HG03103 (cell line): ENCODE results near the gene ABLIM2.

Experiments
- ATAC-seq: cut with Tn5 transposase; IDR thresholded peaks from one replicate; pipeline ENCODE4 v1.9.1; 2021; ENCODE audit warnings: low read depth; ENCODE audit not compliant: unreplicated experiment

The ABLIM2 gene

DNA sequence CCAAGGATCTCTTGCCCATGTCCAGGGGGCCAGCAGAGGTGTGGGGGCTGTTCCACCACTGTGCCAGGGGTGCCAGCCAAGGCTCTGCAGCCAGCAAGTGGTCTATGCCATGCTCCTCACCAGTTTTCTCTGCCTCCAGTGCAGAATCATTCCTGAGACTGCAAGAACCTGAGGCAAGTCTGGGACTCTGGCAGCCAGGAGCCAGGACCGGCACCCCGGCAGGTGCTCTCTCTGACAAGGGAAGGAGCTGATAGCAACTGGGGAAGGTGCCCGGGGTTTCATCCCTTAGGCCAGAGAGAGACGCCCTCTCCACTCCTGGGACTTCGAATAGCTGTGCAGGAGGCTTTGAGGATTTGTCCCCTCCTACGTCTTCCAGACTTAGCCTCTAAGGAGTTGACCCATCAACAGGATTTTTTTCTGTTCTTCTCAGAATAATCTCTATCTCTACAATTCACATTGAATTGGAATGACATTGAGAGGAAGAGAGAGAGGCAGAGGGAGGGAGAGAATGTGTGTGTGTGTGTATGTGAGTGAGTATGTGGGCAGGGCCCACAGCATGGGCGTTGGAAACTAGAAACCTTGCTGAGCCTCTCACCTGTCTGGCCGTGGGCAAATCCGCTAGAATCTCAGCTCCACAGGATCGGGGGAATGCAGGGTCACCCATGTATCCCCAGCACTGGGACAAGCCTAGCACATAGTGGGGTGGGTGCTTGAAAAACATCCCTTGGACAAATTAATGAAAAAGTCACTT, 144.5 kb downstream of the ABLIM2 start:
- ATAC-seq = no peak

DNA sequence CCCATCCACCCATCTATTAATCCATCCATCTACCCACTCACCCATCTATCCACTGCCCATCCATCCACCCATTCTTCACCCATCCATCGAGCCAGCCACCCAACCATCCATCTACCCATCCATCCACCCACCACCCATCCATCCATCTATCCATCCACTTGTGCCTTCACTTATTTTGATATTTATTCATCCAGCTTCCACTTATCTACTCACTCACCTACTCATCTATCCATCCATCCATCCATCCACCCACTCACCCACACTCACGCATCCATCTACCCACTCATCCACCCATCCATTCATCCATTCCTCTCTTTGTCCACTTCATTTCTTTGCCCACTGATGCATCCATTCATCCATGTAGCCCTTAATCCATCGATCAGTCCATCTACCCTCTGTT, 146.1 kb downstream of the ABLIM2 start:
- ATAC-seq = no peak

DNA sequence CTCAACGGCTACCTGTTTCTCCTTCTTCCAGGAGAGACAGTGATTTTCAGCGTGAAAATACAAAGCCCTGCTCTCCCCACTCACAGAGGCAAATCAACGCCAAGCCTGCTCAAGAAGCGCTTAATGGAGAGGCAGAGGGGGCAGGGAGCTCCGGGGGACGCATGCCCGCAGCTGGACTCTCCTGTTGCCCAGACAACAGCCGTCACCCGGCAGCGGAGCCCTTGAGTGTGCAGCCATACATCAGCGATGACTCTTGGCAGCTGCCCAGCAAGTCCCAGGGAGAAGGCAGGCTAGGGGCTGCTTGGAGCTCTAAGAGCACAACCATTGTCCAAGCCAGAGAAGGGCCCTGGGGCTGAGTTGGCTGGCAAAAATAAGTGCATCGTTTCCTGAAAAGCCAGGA, 148.0 kb downstream of the ABLIM2 start:
- no peak for ATAC-seq

DNA sequence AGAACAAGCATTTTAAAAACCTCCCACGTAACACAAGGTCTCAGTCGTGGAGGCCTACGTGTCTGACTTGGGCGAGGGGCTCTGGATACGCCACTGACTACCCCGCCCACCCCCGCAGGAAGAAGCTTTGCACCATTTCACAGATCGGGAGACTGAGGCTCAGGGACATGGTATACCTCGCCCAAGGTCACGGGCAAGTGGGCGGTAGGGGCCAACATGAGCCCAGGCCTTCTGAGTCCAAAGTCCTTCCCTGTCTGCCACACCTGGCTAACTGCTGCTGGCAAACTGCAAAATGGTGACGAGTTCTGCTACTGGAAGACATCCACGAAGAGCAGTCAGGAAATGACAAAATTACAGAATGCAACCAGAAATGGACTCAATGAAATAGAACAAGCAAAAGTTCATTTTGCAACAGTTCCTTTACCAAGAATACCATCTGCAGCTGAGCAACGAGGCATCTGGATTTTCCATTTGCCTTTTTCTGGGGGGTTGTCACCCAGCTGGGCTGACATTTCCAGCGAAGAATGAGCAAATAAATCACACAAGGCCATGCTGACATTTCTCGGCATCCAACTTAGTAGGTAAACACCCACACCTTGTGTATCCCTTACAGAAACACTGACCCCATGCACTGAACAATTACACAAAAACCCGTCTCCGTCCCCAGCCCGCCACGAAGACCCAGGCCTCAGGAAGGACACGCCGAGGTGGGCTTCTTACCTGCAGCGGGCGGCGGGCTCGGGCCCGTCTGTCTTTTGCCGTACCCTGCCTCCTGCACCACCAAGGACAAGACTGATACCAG, 148.7 kb downstream of the ABLIM2 start:
- ATAC-seq = no peak

DNA sequence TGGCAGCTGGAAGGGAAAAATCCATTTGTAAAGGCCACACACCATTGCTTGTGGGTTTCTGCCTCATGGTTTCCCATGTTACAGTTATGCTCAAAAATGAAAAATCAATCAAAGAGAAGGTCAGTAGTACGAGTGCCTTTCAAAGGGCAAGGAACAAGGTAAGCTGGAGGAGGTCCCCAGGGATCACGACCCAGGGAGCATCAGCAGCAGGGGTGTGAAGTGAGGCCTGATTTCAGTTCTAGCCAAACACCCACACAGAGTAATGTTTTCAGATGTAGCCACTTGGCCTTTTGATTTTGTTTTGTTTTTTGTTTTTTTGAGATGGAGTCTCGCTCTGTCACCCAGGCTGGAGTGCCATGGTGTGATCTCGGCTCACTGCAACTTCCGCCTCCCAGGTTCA, 149.5 kb downstream of the ABLIM2 start:
- ATAC-seq = no peak

DNA sequence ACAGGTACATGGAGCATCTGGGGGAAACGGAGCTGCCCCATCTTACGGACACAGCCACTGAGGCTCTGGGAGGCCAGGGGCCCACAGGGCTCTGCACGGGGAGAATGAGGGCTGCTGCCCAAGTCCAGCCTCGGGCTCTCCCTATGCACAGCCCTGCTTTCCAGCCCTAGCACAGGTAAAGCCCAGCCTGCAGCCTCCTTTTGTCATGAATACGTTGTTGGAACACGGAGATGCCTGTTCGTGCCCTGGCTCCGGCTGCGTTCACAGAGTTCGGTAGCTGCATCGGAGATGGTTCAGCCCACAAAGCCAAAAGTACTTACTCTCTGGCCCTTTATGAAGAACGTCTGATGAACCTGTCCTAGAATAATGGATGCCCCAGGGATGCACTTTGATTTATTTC, 150.2 kb downstream of the ABLIM2 start:
- ATAC-seq = no peak

DNA sequence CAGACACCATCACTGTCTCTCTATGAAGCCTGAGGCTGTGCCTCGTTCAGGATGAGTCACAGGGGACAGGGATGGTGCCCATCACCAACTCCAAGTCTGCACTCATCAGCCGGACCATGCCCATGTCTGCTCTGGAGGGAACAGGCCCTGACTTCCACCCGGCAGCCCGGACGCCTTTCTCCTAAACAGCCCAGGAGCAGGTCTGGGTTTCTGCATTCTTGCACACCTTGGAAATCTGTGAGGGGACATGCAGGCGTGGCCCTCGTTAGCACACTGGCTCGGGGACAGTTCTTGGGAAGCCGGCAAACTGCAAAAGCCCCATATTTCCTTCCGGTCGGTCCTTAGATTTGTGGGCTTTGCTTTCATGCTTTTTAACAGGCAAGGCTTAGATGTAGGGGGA, 151.0 kb downstream of the ABLIM2 start:
- ATAC-seq = no peak

DNA sequence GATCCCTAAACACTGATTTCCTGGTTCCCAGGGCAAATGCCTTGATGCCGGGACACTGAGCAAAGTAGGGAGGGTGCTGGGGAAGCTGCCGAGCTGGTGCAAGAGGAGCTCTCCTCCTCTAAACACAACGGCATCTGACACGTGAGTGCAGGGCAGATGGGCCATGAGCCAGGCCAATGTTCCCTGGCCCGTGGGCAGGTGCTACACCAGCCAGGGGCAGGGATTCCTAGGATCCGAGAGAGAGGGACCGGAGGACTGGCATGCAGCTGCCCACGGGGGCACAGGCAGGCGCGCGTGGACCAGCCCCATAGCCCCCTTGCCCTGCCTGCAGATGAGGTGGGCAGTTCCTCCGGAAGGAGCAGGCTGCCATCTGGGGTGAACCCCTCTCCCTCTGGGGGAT, 152.1 kb downstream of the ABLIM2 start:
- ATAC-seq = no peak

DNA sequence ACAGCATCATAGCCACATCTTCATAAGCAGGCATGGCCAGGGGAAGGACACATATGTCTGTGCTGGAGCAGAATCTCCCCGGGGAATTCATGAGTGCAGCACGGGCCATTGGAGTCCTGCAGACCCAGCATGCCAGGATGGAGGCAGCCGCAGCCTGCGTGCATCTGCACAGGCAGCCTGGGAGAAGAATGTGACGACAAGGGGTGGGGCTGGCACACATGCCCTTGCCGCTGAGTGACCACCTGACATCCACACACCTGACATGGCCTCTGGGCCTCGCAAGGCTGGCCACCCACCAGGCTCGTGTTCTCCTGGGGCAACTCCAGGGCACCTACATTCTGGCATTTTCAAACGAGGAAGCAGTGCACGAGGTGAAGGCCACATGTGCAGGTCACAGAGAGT, 152.8 kb downstream of the ABLIM2 start:
- ATAC-seq = no peak

DNA sequence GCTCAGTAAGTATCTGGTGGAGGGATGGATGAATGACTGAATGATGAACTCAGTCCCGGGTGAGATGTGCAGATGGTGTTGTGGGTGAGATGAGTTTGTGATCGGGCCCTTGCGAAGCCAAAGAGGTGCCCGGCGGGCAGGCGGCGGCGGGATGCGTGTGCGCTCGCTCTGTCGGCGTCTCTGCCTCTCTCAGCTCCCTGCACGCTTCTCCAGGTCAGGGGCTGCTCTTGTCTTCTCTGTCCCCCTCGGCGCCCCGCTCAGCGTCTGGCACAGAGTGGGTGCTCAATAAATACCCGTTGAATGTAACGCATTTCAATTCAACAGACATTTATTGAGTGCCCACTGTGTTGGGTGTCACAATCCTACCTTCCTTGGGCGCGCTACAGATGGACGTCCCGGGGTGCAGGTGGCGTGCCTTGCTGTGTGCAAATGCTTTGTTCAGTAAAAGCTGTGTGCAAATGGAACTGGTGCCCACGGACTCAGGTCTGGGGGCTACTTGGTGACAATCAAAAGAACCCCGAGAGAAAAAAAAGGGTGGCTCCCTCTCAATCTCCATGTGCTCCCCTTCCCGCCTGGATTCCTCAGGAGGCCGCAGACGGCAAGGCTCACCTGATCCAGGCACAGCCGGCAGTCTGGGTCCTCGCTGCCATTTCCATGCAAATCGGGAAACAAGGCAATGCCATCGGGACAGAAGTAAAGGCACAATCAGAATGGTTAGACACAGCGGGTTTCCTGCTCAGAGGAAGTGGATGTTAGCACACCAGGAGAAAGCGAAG, 153.4 kb downstream of the ABLIM2 start:
- no peak for ATAC-seq

DNA sequence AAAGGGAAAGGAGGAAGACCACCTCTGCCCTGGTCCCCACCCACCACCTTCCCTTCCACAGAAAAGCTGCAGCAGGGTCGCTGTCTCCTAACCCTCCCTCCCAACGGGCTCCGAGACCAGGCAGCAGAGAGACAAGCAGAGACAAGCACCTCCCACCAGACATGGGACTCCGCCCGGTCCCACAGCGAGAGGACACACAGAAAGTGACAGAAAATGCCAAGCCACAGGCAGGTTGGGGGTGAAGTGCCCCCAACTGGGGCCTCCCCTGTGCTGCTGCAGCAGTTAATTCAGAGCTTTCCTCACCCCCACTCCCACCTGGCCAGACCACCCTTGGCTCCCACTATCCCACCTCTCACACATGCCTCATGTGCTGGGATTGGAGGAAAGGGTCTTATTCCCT, 154.5 kb downstream of the ABLIM2 start:
- ATAC-seq = no peak

DNA sequence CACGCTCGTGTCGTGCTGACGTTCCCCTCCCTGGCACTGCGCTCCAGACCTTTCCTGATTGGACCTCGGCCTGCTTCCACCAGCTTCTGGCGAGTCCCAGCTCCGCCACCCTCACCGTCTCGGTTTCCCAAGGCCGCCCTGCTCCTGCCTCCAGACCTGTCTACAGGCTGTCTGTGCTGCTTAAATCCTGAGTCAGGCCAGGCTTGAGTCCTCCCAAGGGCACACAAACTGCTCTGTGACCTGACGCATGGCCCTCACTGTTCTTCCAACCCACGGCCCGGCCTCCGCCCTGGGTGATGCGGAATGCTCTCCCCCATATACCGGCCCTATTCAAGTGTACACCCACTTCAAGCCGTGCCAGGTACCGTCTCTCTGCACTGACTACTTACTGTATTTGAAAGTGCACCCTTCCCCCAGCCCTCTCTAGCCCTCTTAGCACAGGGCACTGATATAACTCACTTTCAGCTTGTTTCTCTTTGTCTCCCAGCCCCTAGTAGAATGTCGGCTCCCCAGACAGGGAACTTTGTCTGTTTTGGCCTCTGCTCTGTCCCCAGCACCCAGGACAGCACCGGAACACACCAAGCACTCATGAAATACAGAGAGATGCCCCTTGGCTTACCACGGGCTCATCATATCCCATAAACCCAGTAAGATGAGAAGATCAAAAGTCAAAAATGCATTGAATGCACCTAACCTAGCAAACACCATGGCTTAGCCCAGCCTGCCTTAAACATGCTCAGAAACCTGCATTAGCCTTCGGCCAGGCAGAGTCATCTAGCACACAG, 155.9 kb downstream of the ABLIM2 start:
- ATAC-seq = no peak

DNA sequence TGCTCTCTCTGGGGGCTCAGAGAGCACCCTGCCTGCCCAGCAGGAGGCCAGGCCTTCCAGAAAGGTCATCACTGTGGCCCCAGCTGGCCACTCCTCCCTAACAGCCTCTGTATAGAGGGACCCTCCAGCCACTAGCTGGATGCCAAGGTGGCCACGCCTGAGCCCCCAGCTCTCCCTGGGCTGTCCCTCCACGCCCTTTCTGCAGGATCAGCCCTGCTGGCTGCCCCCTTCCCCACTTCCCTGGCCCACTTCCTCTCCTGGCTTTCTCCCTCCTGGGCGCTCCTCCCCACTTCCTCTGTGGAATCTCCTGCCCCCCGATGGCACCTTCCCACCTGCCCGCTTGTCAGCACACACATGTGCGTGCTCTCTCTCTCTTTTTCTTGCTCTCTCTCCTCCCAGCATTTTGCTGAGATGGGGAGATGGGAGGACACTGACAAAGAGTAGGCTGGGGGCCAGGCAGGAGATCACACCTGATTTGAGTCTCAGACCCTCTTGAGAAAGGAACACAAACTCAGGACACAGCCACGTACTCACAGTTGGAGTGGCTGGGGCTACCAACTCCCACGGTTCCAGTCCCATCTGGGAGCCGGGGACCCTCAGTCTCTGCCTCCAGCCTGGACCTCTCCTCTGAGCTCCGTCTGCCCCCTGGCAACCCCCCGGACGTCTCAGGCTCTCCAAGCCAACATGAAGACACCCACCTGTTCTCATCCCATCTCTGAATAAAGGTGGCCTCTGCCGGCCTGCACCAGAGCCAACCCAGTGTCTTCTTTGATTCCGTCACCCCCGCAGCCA, 156.9 kb downstream of the ABLIM2 start:
- ATAC-seq = no peak

DNA sequence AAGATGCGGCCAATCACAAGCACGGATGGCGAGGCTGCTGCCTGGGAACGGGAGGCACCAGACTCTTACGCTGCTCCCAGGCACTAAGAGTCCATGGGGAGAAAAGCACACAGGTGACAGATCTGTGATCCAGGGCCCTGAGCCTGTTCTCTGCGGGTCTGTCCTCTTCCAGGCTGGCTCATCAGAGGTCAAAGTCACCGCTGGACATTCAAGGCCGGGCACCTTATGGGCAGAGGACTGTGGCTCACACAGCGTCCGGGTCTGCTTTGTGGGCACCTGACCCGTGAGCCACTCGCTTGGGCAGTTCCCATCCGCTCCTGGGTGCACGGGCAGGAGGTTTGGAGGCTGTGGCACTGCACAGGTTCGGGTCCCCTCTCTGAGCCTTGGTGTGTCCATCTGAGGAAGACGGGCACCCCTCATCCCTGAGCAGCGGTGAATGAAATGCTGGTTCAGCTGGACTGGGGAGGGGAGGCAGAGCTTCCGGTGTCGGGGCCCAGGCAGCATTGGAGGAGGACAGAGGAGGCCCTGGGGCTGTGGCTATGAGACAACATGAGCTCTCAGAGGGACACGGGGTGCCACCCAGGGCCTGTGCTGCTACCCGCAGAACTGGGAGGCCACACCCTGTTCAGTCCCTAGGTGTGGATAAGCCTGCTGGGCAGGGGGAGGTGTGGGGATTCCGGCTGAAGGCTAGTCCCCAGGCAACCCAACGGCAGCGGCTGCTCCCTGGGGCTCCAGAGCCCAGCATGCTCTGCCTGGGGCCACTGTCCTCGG, 157.7 kb downstream of the ABLIM2 start:
- ATAC-seq = no peak

DNA sequence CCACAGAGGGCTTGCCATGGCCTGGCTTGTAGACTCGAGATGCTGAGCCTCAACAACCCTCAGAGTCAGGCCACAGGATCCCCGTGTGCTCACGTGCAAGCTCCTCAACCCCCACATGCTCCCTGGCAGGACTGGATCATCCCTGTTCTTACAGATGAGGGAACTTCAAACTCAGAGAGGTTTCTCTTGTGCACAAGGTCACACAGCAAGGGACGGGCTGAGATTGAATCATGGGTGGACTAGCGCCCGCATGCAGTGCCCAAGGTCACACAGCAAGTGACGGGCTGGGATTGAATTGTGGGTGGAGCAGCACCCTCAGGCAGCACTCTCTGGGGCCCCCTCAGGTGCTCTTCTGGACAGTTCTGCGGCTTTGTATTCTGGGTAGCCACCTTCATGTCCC, 158.4 kb downstream of the ABLIM2 start:
- no peak for ATAC-seq

DNA sequence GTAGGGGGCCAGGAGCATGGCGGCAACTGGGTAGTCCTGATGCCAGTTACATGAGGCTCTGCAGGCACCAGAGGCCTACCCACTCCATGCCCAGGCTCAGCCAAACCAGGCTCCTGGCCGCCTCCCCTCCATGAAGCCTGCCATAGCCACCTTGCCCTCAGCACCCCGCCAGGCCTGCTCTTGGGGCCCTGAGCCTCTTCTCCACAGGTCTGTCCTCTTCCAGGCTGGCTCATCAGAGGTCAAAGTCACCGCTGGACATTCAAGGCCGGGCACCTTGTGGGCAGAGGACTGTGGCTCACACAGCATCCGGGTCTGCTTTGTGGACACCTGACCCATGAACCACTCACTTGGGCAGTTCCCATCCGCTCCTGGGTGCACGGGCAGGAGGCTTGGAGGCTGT, 158.9 kb downstream of the ABLIM2 start:
- no peak for ATAC-seq

DNA sequence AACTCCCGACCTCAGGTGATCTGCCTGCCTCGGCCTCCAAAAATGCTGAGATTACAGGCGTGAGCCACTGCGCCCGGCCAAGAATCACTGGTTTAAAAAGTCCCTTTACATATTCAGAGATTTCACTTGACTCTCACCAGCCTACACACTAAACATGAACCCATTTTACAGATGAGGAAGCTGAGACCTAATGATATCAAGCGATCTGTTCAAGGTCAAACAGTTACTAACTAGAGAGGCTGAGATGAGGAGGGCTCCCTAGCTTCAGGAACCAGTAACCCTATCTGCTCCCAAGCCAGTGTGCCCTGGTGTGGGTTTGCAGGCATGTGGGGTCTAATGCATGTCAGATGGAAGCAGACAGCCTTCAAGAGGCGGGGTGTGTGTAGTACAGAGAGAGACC, 159.3 kb downstream of the ABLIM2 start:
- ATAC-seq = no peak

DNA sequence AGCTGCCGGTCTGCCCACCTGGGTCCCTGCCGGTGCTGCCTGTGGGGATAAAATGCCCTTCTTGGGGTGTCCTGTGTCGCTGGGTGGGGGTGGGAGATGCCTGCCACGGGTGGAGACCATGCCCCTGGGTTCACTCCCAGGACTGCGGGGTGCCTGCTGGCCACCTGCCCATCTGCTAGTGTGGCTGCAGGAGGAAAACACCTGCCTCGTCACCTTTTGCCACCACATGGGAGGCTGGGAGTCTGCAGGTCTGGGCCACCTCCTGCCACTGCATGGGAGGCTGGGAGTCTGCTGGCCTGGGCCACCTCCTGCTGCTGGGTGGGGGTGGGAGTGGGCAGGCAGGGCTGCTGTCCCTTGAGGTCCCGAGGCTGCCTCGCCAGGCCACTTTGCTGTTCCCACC, 160.2 kb downstream of the ABLIM2 start:
- no peak for ATAC-seq

DNA sequence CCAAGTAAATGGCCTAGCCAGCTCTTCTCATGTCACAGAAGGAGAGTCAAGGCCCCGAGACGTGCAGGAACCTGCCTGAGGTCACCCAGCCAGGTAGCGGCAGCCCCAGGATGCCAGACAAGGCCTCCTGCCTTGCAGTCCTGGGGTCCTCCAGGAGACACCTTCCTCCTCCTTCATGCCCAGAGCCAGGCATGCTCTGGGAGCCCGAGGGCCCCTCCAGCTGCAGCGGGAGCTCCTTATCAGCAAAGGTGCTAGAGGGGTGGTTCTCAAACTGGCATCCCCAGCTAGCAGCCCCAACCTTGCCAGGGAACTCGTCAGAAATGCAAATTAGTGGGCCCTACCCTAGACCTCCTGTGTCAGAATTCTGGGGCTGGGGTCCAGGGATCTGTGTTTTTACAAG, 162.7 kb downstream of the ABLIM2 start:
- no peak for ATAC-seq
